ENCODE data around the gene GGT7.
"Not testable (repeated sequence)": the region's sequence is repeated elsewhere in the genome, so short reads cannot be mapped to it uniquely, and the experiment has no call there.

Gene GGT7

DNA sequence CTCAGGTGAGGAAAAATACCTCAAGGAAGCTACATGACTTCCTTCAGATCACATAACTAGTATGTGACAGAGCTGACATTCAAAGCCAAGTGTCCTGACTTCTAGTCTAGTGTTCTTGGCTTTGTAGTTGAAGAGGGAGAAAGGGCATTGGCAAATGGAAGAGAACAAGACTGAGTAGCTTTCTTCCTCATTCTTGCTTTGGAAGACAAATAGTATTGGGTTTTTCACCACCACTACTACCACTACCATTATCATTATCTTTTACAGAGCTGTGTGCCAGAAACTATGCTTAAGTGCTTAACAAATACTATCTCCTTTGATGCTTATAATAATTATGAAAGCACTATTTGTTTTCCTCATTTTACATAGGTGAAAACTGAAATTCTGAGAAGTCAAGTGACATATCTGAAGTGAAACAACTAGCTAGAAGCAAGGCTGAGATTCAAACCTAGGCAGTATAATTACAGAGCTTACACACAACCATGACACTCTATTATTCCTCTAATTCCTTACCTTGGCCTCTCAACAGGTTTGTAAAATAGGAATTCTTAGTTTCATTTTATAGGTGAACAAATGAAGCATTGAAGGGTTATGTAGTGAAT, 10.5 kb upstream of the GGT7 start:
- DNase-seq, result no peak

DNA sequence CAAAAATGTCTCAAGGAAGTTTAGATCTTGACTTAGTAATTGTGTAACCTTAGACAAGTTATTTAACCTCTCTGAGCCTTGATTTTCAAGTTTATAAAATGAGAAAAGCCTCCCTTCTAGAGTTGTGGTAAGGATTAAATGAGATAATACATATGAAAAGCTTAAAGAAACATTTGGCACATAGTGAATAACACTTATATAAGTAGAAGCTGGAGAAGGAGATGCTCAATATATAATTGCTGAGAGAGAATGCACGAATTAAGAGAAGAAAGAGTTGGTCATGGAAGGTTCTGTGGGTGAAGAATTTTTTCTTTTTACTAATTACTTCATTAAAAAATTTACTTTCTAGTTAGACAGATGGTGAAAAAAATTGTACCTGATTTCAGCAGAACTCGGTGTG, 9.0 kb upstream of the GGT7 start:
- DNase-seq, result no peak

DNA sequence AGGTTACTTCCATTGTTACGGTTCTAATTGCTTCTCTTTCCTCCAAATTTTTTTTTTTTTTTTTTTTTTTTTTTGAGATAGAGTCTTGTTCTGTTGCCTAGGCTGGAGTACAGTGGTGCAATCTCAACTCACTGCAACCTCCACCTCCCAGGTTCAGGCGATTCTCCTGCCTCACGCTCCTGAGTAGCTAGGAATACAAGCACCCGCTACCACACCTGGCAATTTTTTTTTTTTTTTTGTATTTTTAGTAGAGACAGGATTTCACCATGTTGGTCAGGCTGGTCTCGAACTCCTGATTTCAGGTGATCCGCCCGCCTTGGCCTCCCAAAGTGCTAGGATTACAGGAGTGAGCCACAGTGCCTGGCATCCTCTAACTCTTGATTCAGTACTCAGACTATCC, 8.3 kb upstream of the GGT7 start:
- DNase-seq, result not testable (repeated sequence)

DNA sequence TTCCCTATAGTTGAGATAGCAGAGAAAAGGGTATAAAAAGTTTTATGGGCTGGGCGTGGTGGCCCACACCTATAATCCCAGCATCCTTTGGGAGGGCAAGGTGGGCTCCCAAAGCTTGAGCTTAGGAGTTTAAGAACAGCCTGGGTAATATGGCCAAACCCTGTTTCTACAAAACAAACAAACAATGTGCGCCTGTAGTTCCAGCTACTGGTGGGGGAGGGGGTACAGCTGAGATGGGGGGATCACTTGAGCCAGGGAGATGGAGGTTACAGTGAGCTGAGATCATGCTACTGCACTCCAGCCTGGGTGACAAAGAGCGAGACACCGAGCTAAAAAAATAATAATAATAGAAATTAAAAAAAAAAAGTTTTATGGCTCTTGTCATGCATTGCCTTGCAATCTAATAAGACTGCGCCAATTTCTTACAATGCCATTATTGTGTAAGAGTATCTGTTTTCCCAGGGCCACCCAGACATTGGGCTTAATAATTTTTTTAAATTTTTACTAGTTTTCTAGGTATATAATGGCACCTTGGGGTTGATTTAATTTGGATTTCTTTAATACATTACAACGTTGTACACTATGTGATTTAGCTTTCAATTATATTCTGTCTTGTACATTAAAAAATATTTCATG, 7.7 kb upstream of the GGT7 start:
- no peak for DNase-seq

DNA sequence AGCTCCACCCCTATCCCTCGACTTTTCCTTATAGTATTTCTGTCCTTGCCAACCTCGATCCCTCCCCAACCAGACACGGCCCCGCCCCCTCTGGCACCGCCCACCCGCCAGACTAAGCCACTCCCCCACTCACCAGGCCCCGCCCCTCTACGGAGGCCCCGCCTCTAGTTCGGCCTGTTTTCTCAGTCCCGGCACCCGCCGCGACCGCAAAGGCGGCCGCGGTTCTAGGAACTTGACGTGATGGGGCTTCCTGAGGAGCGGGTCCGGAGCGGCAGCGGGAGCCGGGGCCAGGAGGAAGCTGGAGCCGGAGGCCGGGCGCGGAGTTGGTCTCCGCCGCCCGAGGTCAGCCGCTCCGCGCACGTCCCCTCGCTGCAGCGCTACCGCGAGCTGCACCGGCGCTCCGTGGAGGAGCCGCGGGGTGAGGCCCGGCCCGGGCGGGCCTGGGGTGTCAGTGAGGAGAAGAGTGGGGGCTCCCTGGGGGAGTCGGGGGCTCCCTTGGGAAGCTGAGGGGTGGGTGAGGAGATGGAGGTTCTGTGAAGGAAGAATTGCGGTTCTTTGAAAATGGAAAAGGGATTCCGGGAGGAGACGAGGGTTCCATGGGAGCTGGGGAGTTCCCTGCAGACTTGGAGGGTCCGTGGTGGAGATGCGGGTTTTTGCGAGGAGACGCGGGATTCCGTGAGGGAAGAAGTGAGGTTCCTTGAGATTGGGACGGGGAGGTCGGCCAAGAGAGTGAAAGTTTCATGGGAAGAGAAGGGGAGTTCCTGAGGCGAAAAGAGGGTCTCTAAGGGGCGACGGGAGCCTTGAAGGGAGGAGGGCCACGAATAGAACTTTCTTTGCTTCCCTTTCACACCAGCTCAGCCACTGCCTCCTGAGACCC, 4.0 kb upstream of the GGT7 start, which contains the start of gene ACSS2:
ACSS2 (plus strand) TSS at position 207 of the 877 bp plus-strand sequence; CDS start at position 241, 34 bp downstream.
- no peak for DNase-seq

DNA sequence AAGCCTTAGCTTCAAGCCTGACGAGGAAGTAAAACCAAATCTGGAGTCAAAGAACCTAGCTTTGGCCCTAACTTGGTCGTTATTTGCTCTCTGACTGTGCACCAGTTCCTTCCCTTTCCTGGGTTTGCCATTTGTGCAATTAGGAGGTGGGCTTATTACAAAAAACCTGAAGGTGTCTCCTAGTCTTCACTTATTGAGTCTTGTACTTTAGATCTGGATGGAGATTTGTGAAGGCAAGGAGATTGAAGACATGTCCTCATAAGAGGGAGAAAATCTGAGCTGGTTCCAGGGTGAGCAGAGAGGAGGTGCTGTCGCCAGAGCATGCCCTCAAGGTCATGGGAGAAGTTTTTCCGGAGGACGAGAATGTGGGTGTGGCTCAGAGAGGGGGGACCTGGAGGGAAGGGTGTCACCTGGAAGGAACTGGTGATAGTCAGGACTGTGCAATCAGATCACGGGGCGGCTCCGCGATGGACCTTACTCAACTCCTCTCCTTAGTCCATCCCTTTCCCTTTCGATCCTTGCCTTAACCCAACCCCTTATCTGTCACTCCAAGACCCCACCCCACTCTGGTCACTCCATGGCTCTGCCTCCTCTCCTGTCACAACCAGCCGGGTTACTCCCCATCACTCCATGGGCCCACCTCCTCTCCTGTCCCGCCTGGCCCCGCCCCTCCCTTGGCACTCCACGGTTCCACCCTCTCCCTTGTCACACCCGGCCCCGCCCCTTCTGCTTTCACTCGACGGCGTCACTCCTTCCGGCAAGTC, 3.2 kb upstream of the GGT7 start:
- DNase-seq, result peak; percentile 98

DNA sequence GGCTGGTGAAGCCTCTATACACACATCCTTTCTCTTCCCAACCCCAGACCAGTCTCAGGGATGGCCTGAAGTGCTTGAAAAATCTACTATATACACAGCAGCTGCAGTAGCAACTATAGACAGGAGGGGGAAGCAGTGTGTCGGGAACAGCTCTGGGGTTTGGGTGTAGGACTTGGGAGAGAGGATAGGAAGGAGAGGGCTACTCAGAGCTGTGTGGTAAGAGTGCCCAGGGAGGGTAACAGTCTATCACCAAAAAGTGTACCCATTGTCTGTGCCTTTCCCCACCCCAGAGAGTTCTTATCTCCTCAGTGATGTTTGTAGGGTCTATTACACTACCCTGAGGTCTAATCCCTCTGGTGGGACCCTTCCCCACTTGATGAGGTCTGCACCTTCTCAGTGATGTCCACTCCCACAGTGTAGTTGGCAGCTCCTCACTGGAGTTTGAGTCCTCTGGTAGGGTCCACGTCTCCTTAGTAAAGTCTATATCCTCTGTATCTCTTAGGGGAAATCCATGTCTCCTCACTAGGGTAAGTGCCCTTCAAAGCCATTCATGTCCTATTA, 1.5 kb upstream of the GGT7 start:
- peak; percentile 82 for DNase-seq

DNA sequence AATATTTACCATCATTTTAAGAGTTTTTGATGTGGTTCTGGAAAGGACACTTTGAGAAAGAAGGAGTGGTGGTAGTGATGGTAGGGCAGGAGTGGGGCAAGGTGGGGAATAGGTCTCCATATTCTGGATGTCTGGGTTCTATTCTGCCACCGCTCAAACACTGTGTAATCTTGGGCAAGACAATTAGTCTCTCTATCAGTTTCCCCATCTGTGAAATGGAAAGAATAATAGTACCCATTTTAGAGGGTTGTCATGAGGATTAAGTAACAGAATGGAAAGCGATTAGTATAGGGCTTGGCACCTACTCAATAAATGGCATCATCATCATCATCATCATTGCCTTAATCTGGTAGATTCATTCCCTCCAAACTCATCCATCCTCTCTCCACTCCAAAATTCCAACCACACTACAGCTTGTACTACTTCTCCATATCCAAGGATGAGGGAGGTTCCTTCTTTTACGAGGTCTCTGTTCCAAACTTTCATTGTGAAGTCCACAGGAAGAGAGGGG, 982 bp upstream of the GGT7 start:
- DNase-seq, result no peak

DNA sequence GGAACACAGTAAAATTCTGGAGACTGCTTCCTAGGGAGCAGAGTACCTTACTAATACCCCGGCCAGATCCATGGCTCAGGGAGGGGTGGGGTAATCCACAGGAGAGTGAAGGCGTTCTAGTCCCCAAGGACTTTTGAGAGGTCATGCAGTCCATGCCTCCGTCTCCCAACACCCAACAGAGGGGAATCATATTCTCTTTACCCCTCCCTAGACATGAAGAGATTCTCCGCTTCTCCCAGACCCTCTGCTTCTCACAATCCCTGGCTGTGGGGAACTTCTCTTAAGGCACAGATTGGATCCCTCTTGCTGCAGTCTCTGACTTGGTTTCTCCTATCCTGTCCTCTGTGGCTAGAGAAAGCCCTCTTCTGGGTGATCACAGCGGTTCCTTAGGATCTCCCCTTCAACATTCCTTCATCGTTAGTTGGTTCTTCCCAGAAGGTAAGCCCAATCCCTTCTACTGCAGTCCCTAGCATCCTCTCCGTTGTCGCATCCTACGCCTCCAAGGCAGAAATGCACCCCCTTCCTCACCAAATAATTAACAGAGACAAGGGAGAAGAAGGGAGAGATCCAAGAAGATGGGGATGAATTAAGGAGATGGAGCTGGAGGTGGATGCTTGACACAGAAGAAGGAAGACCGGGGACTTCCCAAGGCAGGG, 562 bp downstream of the GGT7 start:
- no peak for DNase-seq

DNA sequence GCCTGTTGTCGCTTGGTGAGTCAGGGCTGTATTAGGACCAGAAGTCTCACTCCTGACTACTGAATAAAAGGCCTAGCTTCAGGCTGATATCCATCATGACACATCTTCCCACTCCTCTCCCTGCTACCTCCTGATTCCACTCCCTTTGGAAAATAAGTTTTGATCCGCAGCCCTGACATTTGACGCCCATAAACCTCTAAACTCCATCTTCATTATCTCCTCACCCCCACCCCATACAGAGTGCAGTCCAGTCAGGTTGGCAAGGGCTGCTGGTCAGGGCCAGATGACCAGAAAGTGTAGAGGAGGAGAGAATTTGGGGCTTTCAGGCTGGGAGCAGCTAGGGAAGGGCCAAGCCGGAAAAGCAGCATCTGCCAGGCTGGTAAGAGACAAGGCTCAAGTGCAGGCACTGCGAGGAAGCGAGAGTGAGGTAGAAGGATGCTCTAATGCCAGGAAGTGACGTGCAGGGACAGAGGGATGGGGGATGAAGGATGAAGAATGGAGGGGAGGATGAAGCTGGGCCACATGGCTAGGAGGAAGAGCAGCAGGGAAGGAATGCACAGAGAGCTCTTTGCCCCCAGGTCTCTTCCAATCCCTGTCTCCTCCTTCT, 1.2 kb downstream of the GGT7 start:
- no peak for DNase-seq

DNA sequence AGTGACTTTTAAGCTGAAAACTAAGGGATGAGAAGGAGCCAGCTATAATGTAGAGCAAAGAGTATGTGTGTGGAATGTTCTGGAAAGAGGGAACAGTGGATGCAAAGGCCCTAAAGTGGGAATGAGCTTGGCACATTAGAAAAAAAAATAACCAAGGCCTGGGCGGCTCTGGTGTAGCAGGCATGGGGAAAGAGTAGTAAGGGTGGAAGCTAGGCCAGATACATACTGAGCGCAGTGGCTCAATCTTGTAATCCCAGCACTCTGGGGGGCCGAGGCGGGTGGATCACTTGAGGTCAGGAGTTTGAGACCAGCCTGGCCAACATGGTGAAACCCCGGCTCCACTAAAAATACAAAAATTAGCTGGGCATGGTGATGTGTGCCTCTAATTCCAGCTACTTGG, 8.4 kb downstream of the GGT7 start:
- no peak for DNase-seq

DNA sequence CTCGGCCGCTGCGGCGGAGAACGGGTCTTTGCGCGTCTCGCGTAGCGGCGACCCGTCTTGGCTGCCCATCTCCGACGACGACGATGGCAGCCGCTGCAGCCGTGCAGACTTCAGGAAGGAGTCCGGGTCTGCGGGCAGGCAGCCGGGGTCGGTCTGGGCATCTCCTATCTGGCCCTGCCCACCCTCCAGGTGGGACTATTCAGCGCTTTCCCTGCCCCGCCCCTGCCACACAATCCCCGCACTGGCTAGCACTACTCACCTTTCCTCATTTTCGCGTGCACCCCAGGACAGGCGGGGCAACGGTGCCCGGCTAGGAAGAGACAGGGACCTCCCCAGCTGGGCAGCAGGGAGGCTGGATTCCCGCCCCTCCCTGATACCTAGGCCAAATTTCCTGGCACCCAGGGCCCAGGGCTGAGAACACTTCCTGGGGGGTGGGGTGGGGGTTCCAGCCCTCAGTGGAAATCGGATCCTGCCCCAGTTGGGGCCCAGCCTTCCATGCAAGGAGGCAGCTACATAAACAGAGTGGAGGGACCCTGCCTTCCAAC, 9.2 kb downstream of the GGT7 start:
- DNase-seq, result no peak

DNA sequence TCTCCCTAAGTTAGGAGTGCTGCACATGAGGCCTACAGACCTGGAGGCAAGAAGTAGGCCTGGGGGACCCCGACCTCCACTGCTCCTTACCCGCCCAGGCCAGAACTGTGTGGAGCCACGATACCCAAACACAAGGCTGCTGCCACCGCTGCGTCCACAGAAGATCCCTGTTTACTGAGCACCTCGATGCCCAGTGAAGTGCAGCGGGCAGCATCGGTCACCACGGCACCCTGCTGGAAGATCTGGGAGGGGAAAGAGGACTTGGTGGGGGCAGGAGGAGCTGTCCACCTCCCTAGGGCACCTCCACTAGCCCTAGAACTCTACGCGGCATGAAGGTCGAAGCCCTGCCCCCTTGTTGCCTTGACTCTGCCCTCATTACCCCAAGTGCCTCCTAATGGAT, 9.9 kb downstream of the GGT7 start:
- no peak for DNase-seq

DNA sequence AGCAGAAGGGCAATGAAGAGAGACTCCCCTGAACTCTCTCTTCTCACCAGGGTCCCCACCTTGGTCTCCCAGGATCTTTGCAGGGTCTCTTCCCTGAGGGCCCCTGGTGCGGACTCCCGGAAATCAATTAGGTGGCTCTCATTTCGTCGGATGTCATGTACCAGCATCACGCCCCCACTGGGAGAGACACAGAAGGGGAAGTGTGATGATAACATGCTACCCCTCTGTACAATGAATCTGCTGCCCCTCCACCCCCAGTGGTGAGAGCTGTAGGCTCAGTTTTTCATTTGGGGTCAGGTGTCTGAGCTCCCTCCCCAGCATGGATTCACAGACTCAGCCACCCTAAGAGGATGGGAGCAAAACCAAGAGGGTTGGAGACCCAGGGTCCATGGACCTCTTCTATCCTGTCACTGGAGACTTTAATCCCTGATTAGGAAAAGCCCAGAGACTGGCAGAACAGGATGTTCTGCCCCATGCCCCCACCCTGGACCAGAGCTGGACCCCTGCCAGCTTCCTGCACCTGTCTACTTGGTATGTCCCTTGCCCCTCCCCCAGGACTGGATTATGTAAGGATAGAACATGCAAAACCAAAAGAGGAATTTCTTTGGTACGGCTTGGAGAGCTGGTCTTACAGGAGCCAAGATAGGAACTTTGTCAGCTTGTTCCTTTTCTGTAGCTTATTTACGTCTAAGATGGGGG, 11.1 kb downstream of the GGT7 start:
- DNase-seq, result no peak

DNA sequence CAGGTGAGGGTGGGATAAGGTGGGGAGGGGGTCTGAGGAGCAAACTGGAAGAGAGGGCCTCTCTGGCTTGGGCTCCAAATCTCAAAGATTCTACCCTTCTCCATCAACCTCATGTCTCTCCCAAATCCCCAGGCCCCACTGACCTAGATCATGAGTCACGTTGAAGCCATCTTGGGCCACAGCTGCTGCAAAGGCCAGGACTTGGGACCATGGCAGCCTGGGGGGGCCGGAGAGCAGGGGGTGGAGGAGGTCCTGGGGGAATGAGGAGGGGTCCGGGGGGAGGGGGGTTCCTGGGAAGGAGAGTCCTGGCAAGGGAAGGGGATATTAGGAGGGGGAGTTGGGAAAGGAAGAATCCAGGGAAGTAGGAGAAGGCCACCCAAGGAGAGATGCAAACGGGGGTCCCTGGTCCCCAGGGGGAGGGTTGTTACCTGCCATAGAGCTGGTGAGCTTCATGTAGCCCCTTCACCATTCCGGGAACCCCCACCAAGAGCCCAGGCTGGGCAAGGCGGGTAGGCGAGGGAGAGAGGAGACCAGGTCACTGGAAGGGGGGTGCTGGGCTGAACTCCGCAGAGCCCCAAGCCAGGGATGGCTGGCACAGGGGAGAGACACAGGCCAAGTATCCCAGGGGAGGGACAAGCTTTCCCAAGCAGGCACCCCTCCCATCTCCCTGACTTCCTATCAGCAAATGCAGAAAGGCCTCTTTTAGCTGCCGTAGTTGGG, 12.7 kb downstream of the GGT7 start:
- no peak for DNase-seq

DNA sequence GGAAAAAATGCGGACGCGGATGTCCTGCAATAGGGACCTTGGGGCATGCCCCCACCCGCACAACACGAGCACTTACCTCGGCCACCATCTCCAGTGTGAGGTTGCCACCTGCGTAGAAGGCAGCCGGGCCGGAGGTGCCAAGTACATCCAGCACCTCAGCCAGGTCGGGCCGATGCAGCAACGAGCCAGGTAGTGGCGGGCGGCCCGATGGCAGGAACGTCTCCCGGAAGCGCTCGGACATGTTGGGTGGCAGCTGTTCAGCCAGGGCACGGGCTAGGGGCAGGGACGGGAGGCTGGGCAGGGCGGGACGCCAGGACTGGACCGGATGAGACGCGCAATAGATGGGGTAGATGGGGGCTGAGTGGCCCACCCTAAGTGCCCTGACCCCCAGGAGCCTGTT, 13.3 kb downstream of the GGT7 start:
- DNase-seq, result no peak

DNA sequence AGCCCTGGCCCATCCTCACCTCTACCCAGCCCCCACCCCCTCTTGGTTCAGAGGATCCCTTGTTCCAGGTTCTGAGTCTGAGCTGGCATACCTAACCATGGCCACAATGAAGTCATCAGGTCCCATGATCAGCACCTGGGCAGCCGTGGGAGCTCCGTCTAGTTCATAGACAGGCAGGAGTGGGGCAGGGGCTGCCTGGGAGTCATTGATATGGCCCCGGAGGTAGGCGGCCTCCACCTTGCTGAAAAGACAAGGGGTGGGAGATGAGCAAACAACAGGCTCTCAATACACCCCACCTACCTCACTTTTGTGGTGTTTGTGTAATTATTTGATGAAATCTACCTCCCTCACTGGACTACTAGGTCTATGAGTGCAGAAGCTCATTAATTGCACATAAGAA, 20.4 kb downstream of the GGT7 start:
- DNase-seq, result no peak

DNA sequence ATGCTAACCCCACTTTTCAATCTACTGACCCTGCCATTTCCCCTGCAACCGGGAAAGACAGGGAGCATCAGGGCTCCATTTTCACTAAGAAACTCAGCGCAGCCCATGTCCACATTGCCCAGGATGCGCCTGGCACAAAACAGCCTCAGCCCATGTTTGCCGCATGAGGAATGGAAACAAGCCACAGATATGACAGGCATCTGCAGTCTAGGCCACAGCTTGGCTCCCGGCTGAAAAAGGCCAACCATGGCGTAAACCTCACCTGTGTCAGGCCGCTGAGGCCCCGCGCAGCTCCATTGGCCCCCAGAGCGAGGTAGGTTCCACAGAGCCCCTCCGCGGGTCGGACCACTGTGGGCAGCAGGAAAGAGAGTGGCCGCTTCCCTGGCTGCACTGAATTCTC, 21.7 kb downstream of the GGT7 start:
- DNase-seq, result no peak

DNA sequence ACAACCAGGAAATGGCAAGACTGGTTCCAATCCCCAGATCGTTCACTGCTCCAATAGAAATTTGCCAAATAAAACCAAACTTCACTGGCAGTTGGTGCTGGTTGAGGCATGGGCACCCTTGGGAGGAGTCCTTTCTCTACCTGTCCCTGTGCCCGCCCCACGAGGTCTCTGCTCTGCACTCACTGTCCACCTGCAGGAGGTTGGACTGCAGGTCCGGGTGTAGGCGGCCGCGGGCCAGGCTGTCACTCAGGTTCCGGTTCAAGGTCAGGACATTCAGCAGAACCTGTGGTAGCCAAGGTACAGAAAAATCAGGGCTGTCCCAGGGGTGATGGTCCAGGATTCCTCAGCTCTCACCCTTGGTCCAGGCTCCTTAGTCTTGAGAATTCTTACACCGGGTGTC, 22.9 kb downstream of the GGT7 start:
- no peak for DNase-seq

DNA sequence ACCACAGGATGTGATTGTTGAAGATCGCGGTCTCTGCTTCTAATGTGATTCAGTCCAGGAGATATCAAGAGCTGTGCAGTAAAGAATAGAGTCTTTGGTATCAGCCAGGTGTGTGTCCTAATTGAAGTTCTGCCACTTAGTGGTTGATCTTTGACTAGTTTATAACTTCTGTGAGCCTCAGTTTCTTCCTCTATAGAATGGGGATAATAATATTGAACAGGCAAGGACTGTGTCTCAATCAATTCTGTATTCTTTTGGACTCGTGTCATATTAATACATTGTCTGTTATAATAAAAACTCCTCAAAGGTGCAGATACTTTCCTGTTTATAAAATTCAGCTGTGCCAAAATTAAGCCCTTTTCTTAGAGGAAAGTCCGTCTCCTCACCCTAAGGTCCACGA, 24.1 kb downstream of the GGT7 start:
- DNase-seq, result no peak

Data from fibroblast of skin of right biceps (primary cell).